ENCODE data around the gene PIGN. TPM values are rescaled to one million over a fixed set of nuclear protein-coding genes. Genes with fewer than 3 reads are reported as not detected.

The PIGN gene
- total RNA-seq, 3 donors from 2014 or later (not counting 1 experiment from before 2014, with no cell fraction given), result 12.2 to 21.7 (median 20.1) TPM

DNA sequence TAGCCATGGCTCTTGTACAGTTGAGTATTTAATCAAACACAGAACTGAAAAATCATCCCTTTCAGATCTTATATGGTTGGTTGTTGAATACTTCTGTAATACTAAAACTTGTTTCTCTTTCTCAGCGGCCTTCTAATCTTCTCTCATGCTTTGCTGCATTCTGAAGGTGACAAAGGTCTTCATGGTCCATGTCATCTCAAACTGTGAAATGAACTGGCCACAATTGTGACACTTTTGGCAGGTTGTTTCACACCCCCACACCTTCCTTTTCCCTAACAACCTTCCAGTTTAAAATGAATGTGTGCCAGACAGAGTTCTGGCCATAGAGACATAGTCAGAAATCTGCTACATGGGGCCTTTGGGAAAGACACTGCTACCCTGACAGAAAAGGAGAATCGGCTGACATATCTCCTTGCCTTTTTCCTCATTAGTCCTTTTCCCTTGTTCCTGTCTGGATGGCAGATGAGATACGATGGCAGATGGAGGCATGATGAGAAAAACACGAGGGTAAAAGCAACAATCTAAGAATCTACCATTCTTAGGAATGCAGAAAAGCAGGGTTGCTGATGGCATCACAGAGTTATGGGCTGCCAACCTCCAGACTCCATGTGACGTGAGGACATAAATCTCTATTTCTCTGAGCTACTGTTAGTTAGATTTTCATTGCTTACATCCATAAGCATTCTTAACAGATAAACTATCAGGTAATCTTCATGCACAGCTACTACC, 106.5 kb downstream of the PIGN start:
- ATAC-seq (no peak), DNase-seq (no peak)
- Mint-ChIP-seq H3K27ac (no peak overlapping the region), H3K9me3 (no peaks in the 10 kb centered on the region), H3K36me3 (peaks cover under 1% of the 10 kb centered on the region), H3K27me3 (ENCODE audit: low read depth in 2 of 2) (no peaks in the 10 kb centered on the region), H3K4me3 (no peak overlapping the region), H3K4me1 (peaks cover 0 to 7% of the 10 kb centered on the region in 2 donors)
- Histone ChIP-seq H3K36me3 (ENCODE audit: control insufficient read depth, insufficient read depth, low read length) (no peaks in the 10 kb centered on the region), H3K9me3 (ENCODE audit: control insufficient read depth, insufficient read depth, low read length) (no peaks in the 10 kb centered on the region), H3K27me3 (ENCODE audit: control insufficient read depth, insufficient read depth, low read length) (no peaks in the 10 kb centered on the region), H3K27ac (ENCODE audit: low read length) (no peak overlapping the region), H3K4me1 (ENCODE audit: control insufficient read depth, insufficient read depth, low read length) (no peaks in the 10 kb centered on the region), H3K4me3 (ENCODE audit: low read length) (no peak overlapping the region)
- no peak for TF ChIP-seq CTCF (IDR thresholded peaks at IDR 0.05)
- WGBS (ENCODE audit: insufficient coverage), result 84% methylated on average over 5 of the region's 5 CpGs
- intact Hi-C loops (cut with micrococcal nuclease), result no loop called here

DNA sequence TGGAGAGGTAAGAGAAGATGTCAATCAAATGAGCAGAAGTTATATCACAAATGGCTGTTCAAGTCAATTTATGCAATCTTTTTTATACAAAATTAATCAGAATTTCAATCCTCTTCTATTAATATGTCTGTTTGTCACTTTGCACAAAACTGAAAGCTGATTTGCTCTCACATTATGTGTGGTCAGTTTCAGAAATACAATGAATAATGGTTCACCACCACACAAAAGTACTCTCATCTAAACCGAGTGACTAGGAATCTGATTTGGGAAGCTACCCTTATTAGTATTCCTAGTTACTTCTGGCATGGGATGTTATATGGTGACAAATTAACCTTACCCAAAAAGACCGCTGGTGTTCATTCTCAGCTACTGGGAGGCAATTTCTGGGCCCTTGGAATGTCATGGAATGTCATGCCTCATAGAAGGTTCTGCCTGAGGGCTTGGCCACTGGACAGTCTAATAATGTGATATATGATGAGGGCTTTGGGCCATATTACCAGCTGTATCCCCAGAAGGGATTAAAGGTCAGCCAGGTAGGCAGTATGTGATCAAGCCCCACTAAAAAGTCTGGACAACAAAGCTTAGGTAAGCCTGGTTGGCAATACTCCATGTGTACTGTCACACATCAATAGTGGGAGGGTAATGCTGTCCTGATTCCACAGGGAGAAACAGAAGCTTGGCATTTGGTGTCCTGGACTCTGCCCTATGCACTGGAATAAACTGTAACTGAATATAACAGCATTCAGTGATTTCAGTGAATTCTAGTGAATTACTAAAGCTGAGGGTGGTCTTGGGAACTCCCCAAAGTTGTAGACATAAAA, 113.2 kb downstream of the PIGN start:
- no peaks in the 10 kb centered on the region for H3K4me1 ChIP-seq (ENCODE audit: control insufficient read depth, insufficient read depth, low read length)
- TF ChIP-seq CTCF (IDR thresholded peaks at IDR 0.05), result no peak
- intact Hi-C loops (cut with micrococcal nuclease), result no loop called here
- H3K36me3 ChIP-seq (ENCODE audit: control insufficient read depth, insufficient read depth, low read length), result no peaks in the 10 kb centered on the region
- Mint-ChIP-seq H3K27ac (no peak overlapping the region), H3K9me3 (no peaks in the 10 kb centered on the region), H3K4me1 (no peaks in the 10 kb centered on the region), H3K27me3 (ENCODE audit: low read depth in 2 of 2) (no peaks in the 10 kb centered on the region), H3K4me3 (no peak overlapping the region), H3K36me3 (no peaks in the 10 kb centered on the region)
- no peak overlapping the region for H3K4me3 ChIP-seq (ENCODE audit: low read length)
- WGBS (ENCODE audit: insufficient coverage), result 88% methylated on average over 1 of the region's 2 CpGs
- no peaks in the 10 kb centered on the region for H3K27me3 ChIP-seq (ENCODE audit: control insufficient read depth, insufficient read depth, low read length)
- ATAC-seq, result no peak
- no peak for DNase-seq
- no peaks in the 10 kb centered on the region for H3K9me3 ChIP-seq (ENCODE audit: control insufficient read depth, insufficient read depth, low read length)
- H3K27ac ChIP-seq (ENCODE audit: low read length), result no peak overlapping the region

GRCh38 chr18:62072370-62072769, 114.5 kb downstream of the PIGN start:
- DNase-seq, result no peak
- Mint-ChIP-seq H3K4me1 (no peaks in the 10 kb centered on the region), H3K27me3 (ENCODE audit: low read depth in 2 of 2) (no peaks in the 10 kb centered on the region), H3K36me3 (no peaks in the 10 kb centered on the region), H3K4me3 (no peak overlapping the region), H3K9me3 (no peaks in the 10 kb centered on the region), H3K27ac (no peak overlapping the region)
- Histone ChIP-seq H3K27me3 (ENCODE audit: control insufficient read depth, insufficient read depth, low read length) (no peaks in the 10 kb centered on the region), H3K4me3 (ENCODE audit: low read length) (no peak overlapping the region), H3K4me1 (ENCODE audit: control insufficient read depth, insufficient read depth, low read length) (no peaks in the 10 kb centered on the region), H3K9me3 (ENCODE audit: control insufficient read depth, insufficient read depth, low read length) (no peaks in the 10 kb centered on the region), H3K36me3 (ENCODE audit: control insufficient read depth, insufficient read depth, low read length) (no peaks in the 10 kb centered on the region), H3K27ac (ENCODE audit: low read length) (no peak overlapping the region)
- TF ChIP-seq CTCF (IDR thresholded peaks at IDR 0.05), result no peak
- intact Hi-C loops (cut with micrococcal nuclease), result no loop called here
- ATAC-seq, result no peak
